ENCODE results near the gene XKR7.

The XKR7 gene

GRCh38 chr20:31924561-31924960 is 43.4 kb upstream of the XKR7 start:
- H3K27me3 ChIP-seq (ENCODE audit: control insufficient read depth in 1 of 2, insufficient read depth in 1 of 2, low read length in 2 of 2) = peaks cover 36 to 63% of the 10 kb centered on the region in 2 experiments
- WGBS = 87% methylated on average over 8 of the region's 8 CpGs
- H2BK15ac ChIP-seq (ENCODE audit: low read depth, poor library complexity, severe bottlenecking) = no peak overlapping the region
- no peak overlapping the region for H3K23ac ChIP-seq (ENCODE audit: low read length in 2 of 2)
- H2BK12ac ChIP-seq (ENCODE audit: low read length in 2 of 2) = no peak overlapping the region
- H3K4ac ChIP-seq (ENCODE audit: low read depth in 1 of 2, low read length in 2 of 2) = no peak overlapping the region
- H3K9me3 ChIP-seq (ENCODE audit: control insufficient read depth, low read length) = no peaks in the 10 kb centered on the region
- H3K4me2 ChIP-seq (ENCODE audit: low read length, poor library complexity, severe bottlenecking) = no peak overlapping the region
- H3K4me3 ChIP-seq (ENCODE audit: insufficient read depth in 1 of 2, low read depth in 1 of 2, low read length in 2 of 2) = no peak overlapping the region
- no peak overlapping the region for H2AFZ ChIP-seq (ENCODE audit: low read depth, low read length)
- no peak overlapping the region for H4K91ac ChIP-seq (ENCODE audit: low read length)
- no peak overlapping the region for H3K14ac ChIP-seq (ENCODE audit: low read length in 2 of 2)
- no peak overlapping the region for H2BK120ac ChIP-seq (ENCODE audit: low read depth, low read length)
- H3K36me3 ChIP-seq (ENCODE audit: control insufficient read depth in 1 of 2, insufficient read depth in 2 of 2, low read depth in 1 of 2, low read length in 2 of 2) = no peaks in the 10 kb centered on the region
- no peak overlapping the region for H3K18ac ChIP-seq (ENCODE audit: low read depth in 1 of 2, low read length in 2 of 2)
- H2AK5ac ChIP-seq (ENCODE audit: low read length, severe bottlenecking) = no peak overlapping the region
- no peak overlapping the region for H4K8ac ChIP-seq (ENCODE audit: low read length)
- no peak overlapping the region for H2BK5ac ChIP-seq (ENCODE audit: low read depth, low read length, poor library complexity, severe bottlenecking)
- no peak for DNase-seq
- H3K9ac ChIP-seq (ENCODE audit: low read length) = no peak overlapping the region
- H3K79me1 ChIP-seq (replicated peaks; ENCODE audit: low read length, poor library complexity, severe bottlenecking) = no peaks in the 10 kb centered on the region
- H3K4me1 ChIP-seq (ENCODE audit: control insufficient read depth, insufficient read depth, low read depth, low read length) = peaks cover 2% of the 10 kb centered on the region
- H3K27ac ChIP-seq (ENCODE audit: low read length, poor library complexity, severe bottlenecking) = no peak overlapping the region

GRCh38 chr20:31925631-31926030 is 42.3 kb upstream of the XKR7 start:
- no peak overlapping the region for H4K8ac ChIP-seq (ENCODE audit: low read length)
- no peak overlapping the region for H2BK5ac ChIP-seq (ENCODE audit: low read depth, low read length, poor library complexity, severe bottlenecking)

DNA sequence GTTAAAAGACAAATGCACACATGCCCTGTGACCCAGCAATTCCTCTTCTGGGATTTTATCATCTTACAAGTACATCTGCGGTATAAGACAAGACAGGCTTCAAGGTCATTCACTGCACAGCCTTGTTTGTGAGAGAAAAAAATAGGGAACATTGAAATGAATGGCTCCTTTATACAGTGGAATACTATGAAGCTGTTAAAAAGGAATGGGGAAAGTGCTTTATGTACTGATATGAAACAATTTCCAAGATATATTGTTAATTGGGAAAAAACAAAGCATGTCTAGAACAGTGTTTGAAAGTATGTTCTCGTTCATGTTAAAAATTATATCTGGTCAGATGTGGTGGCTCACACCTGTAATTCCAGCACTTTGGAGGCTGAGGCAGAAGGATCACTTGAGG is 41.5 kb upstream of the XKR7 start:
- no peak overlapping the region for H2BK12ac ChIP-seq (ENCODE audit: low read length in 2 of 2)
- H3K4me2 ChIP-seq (ENCODE audit: low read length, poor library complexity, severe bottlenecking) = no peak overlapping the region
- no peak overlapping the region for H3K4me3 ChIP-seq (ENCODE audit: insufficient read depth in 1 of 2, low read depth in 1 of 2, low read length in 2 of 2)
- H4K91ac ChIP-seq (ENCODE audit: low read length) = no peak overlapping the region
- no peak for DNase-seq
- no peak overlapping the region for H3K27ac ChIP-seq (ENCODE audit: low read length, poor library complexity, severe bottlenecking)
- H3K27me3 ChIP-seq (ENCODE audit: control insufficient read depth in 1 of 2, insufficient read depth in 1 of 2, low read length in 2 of 2) = peaks cover 38 to 57% of the 10 kb centered on the region in 2 experiments
- H3K36me3 ChIP-seq (ENCODE audit: control insufficient read depth in 1 of 2, insufficient read depth in 2 of 2, low read depth in 1 of 2, low read length in 2 of 2) = no peaks in the 10 kb centered on the region
- no peak overlapping the region for H3K4ac ChIP-seq (ENCODE audit: low read depth in 1 of 2, low read length in 2 of 2)
- H3K23ac ChIP-seq (ENCODE audit: low read length in 2 of 2) = no peak overlapping the region
- H2BK15ac ChIP-seq (ENCODE audit: low read depth, poor library complexity, severe bottlenecking) = no peak overlapping the region
- H2BK5ac ChIP-seq (ENCODE audit: low read depth, low read length, poor library complexity, severe bottlenecking) = no peak overlapping the region
- 97% methylated on average over 2 of the region's 2 CpGs for WGBS
- H3K79me1 ChIP-seq (replicated peaks; ENCODE audit: low read length, poor library complexity, severe bottlenecking) = no peaks in the 10 kb centered on the region
- no peak overlapping the region for H3K14ac ChIP-seq (ENCODE audit: low read length in 2 of 2)
- H4K8ac ChIP-seq (ENCODE audit: low read length) = no peak overlapping the region
- no peak overlapping the region for H2AK5ac ChIP-seq (ENCODE audit: low read length, severe bottlenecking)
- no peak overlapping the region for H2AFZ ChIP-seq (ENCODE audit: low read depth, low read length)
- H3K9ac ChIP-seq (ENCODE audit: low read length) = no peak overlapping the region
- H3K4me1 ChIP-seq (ENCODE audit: control insufficient read depth, insufficient read depth, low read depth, low read length) = peaks cover 2% of the 10 kb centered on the region
- no peaks in the 10 kb centered on the region for H3K9me3 ChIP-seq (ENCODE audit: control insufficient read depth, low read length)
- H2BK120ac ChIP-seq (ENCODE audit: low read depth, low read length) = no peak overlapping the region
- H3K18ac ChIP-seq (ENCODE audit: low read depth in 1 of 2, low read length in 2 of 2) = no peak overlapping the region

More at GRCh38 chr20:31925631-31926030, 42.3 kb upstream of the XKR7 start:
- Histone ChIP-seq H2AK5ac (ENCODE audit: low read length, severe bottlenecking) (no peak overlapping the region), H2BK12ac (ENCODE audit: low read length in 2 of 2) (no peak overlapping the region), H3K14ac (ENCODE audit: low read length in 2 of 2) (no peak overlapping the region), H3K4me2 (ENCODE audit: low read length, poor library complexity, severe bottlenecking) (no peak overlapping the region), H3K4ac (ENCODE audit: low read depth in 1 of 2, low read length in 2 of 2) (no peak overlapping the region), H3K9ac (ENCODE audit: low read length) (no peak overlapping the region), H3K27me3 (ENCODE audit: control insufficient read depth in 1 of 2, insufficient read depth in 1 of 2, low read length in 2 of 2) (peaks cover 32 to 56% of the 10 kb centered on the region in 2 experiments), H3K79me1 (replicated peaks; ENCODE audit: low read length, poor library complexity, severe bottlenecking) (no peaks in the 10 kb centered on the region), H3K18ac (ENCODE audit: low read depth in 1 of 2, low read length in 2 of 2) (no peak overlapping the region), H2BK15ac (ENCODE audit: low read depth, poor library complexity, severe bottlenecking) (no peak overlapping the region), H3K9me3 (ENCODE audit: control insufficient read depth, low read length) (no peaks in the 10 kb centered on the region), H3K4me1 (ENCODE audit: control insufficient read depth, insufficient read depth, low read depth, low read length) (peaks cover 2% of the 10 kb centered on the region), H3K36me3 (ENCODE audit: control insufficient read depth in 1 of 2, insufficient read depth in 2 of 2, low read depth in 1 of 2, low read length in 2 of 2) (no peaks in the 10 kb centered on the region), H3K27ac (ENCODE audit: low read length, poor library complexity, severe bottlenecking) (no peak overlapping the region), H2BK120ac (ENCODE audit: low read depth, low read length) (no peak overlapping the region), H3K23ac (ENCODE audit: low read length in 2 of 2) (no peak overlapping the region), H4K91ac (ENCODE audit: low read length) (no peak overlapping the region), H3K4me3 (ENCODE audit: insufficient read depth in 1 of 2, low read depth in 1 of 2, low read length in 2 of 2) (no peak overlapping the region), H2AFZ (ENCODE audit: low read depth, low read length) (no peak overlapping the region)
- DNase-seq = no peak
- 63% methylated on average over 8 of the region's 9 CpGs for WGBS

GRCh38 chr20:31927627-31928159 is 40.3 kb upstream of the XKR7 start:
- Histone ChIP-seq H2BK5ac (ENCODE audit: low read depth, low read length, poor library complexity, severe bottlenecking) (no peak overlapping the region), H3K79me1 (replicated peaks; ENCODE audit: low read length, poor library complexity, severe bottlenecking) (no peaks in the 10 kb centered on the region), H2BK15ac (ENCODE audit: low read depth, poor library complexity, severe bottlenecking) (no peak overlapping the region), H3K27ac (ENCODE audit: low read length, poor library complexity, severe bottlenecking) (no peak overlapping the region), H2BK120ac (ENCODE audit: low read depth, low read length) (no peak overlapping the region), H3K4ac (ENCODE audit: low read depth in 1 of 2, low read length in 2 of 2) (no peak overlapping the region), H3K23ac (ENCODE audit: low read length in 2 of 2) (no peak overlapping the region), H3K9ac (ENCODE audit: low read length) (no peak overlapping the region), H4K8ac (ENCODE audit: low read length) (no peak overlapping the region), H3K4me3 (ENCODE audit: insufficient read depth in 1 of 2, low read depth in 1 of 2, low read length in 2 of 2) (no peak overlapping the region), H3K14ac (ENCODE audit: low read length in 2 of 2) (no peak overlapping the region), H3K9me3 (ENCODE audit: control insufficient read depth, low read length) (no peaks in the 10 kb centered on the region), H3K4me1 (ENCODE audit: control insufficient read depth, insufficient read depth, low read depth, low read length) (peaks cover 2% of the 10 kb centered on the region), H4K91ac (ENCODE audit: low read length) (no peak overlapping the region), H3K36me3 (ENCODE audit: control insufficient read depth in 1 of 2, insufficient read depth in 2 of 2, low read depth in 1 of 2, low read length in 2 of 2) (no peaks in the 10 kb centered on the region), H3K4me2 (ENCODE audit: low read length, poor library complexity, severe bottlenecking) (no peak overlapping the region), H2AFZ (ENCODE audit: low read depth, low read length) (no peak overlapping the region), H2BK12ac (ENCODE audit: low read length in 2 of 2) (no peak overlapping the region), H2AK5ac (ENCODE audit: low read length, severe bottlenecking) (no peak overlapping the region), H3K27me3 (ENCODE audit: control insufficient read depth in 1 of 2, insufficient read depth in 1 of 2, low read length in 2 of 2) (peaks cover 43 to 51% of the 10 kb centered on the region in 2 experiments), H3K18ac (ENCODE audit: low read depth in 1 of 2, low read length in 2 of 2) (no peak overlapping the region)
- 88% methylated on average over 7 of the region's 8 CpGs for WGBS
- no peak for DNase-seq
